HG02938 (cell line): ENCODE data around the gene OTOS.
A peak's percentile ranks its signal among the peaks of the same experiment; 100 is the strongest.

Source experiments
- ATAC-seq: cut with Tn5 transposase; IDR thresholded peaks from one replicate; pipeline ENCODE4 v1.9.1; 2021; ENCODE audit warnings: mild to moderate bottlenecking, moderate library complexity; ENCODE audit not compliant: unreplicated experiment

OTOS gene

GRCh38 chr2:240153418-240153817, 13.0 kb upstream of the OTOS start:
- no peak for ATAC-seq

GRCh38 chr2:240151477-240152031, 11.1 kb upstream of the OTOS start:
- ATAC-seq: no peak

- ATAC-seq: no peak
Measured at GRCh38 chr2:240149943-240150784, 9.7 kb upstream of the OTOS start.

GRCh38 chr2:240147911-240148587, 7.6 kb upstream of the OTOS start:
- ATAC-seq: no peak

GRCh38 chr2:240147382-240147781, 6.9 kb upstream of the OTOS start:
- ATAC-seq: no peak

- ATAC-seq: no peak
Measured at GRCh38 chr2:240146627-240147278, 6.3 kb upstream of the OTOS start.

GRCh38 chr2:240146141-240146561, 5.7 kb upstream of the OTOS start:
- ATAC-seq: no peak

- ATAC-seq: no peak
Measured at GRCh38 chr2:240145461-240145860, 5.0 kb upstream of the OTOS start.

GRCh38 chr2:240144649-240145261, 4.3 kb upstream of the OTOS start:
- ATAC-seq: no peak

GRCh38 chr2:240143801-240144648, 3.6 kb upstream of the OTOS start:
- ATAC-seq: peak; percentile 65

GRCh38 chr2:240143276-240143675, 2.8 kb upstream of the OTOS start:
- ATAC-seq: no peak

- ATAC-seq: no peak
Measured at GRCh38 chr2:240142859-240143258, 2.4 kb upstream of the OTOS start.

GRCh38 chr2:240142256-240142775, 1.9 kb upstream of the OTOS start:
- ATAC-seq: no peak

GRCh38 chr2:240141736-240142135, 1.3 kb upstream of the OTOS start:
- ATAC-seq: no peak

GRCh38 chr2:240140920-240141319, 462 bp upstream of the OTOS start:
- no peak for ATAC-seq

- ATAC-seq: no peak
Measured at GRCh38 chr2:240139666-240140393, 628 bp downstream of the OTOS start.

- no peak for ATAC-seq
Measured at GRCh38 chr2:240139011-240139441, 1.4 kb downstream of the OTOS start.

GRCh38 chr2:240138254-240138984, 2.0 kb downstream of the OTOS start:
- no peak for ATAC-seq
